SK-N-SH (cell line): ENCODE results near the gene PKN2.

Source experiments
- CTCF ChIP-seq: fragments of 200-600 bp; sonication (generic); IDR thresholded peaks from 2 replicates; pipeline ENCODE4 v1.6.1; 2017; ENCODE audit warnings: antibody characterized with exemption, mild to moderate bottlenecking, moderate library complexity
- IRF3 ChIP-seq: fragments of 150-350 bp; IDR thresholded peaks from 2 replicates; pipeline ENCODE4 v1.6.1; 2016; ENCODE audit warnings: mild to moderate bottlenecking, low read depth, low read length
- JUND ChIP-seq: IDR thresholded peaks from 2 replicates; pipeline ENCODE4 v1.4.0; 2012
- MXI1 ChIP-seq: IDR thresholded peaks from 2 replicates; pipeline ENCODE4 v1.6.1; 2012; ENCODE audit warnings: mild to moderate bottlenecking, low read depth, low read length, improper control_type of control experiment
- POLR2AphosphoS5 ChIP-seq: IDR thresholded peaks from 2 replicates; pipeline ENCODE4 v1.6.1; 2012; ENCODE audit warnings: low read depth, low read length
- SMC3 ChIP-seq: IDR thresholded peaks from 2 replicates; pipeline ENCODE4 v1.6.1; 2012; ENCODE audit warnings: low read depth, low read length, improper control_type of control experiment
- TAF1 ChIP-seq: IDR thresholded peaks from 2 replicates; pipeline ENCODE4 v1.6.1; 2012; ENCODE audit warnings: low read depth, mild to moderate bottlenecking, low read length, moderate library complexity, borderline replicate concordance

DNA sequence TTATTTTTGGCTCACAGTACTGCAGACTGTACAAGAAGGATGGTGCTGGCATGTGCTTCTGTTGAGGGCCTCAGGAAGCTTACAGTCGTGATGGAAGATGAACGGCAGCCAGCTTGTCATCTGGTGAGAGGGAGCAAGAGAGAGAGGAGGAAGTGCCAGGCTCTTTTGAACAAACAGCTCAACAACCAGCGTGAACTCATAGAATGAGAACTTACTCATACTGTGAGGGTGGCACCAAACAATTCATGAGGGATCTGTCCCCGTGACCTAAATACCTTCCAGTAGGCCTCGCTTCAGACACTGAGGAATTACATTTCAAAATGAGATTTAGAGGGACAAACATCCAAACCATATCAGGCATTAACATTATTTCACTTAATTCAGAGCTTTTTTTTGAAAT, 84.7 kb downstream of the PKN2 start:
- no peak for TF ChIP-seq CTCF
- TF ChIP-seq MXI1: no peak
- TF ChIP-seq SMC3: no peak
- TF ChIP-seq IRF3: no peak
- no peak for TF ChIP-seq POLR2AphosphoS5
- no peak for TF ChIP-seq JUND
- TF ChIP-seq TAF1: no peak
